K562 (cell line): Measurements from ENCODE around the gene SPATA20. TPM values are rescaled to one million over a fixed set of nuclear protein-coding genes. Genes with fewer than 3 reads are reported as not detected.

Source experiments
- ATAC-seq: fragments of 200-7000 bp; cut with Tn5 transposase; 3 replicates; pipeline ENCODE4 v1.9.1; 2020; ENCODE audit warnings: moderate library complexity
- BruUV-seq: library from RNA; stranded (reverse); fragments of 400-500 nt; replicated peaks from 2 replicates; lab custom pipeline; 2021; lab: Mats Ljungman, UMichigan
- CTCF ChIA-PET: fragments of 300-600 bp; formaldehyde crosslinking; extraction: SDS; loops from one replicate; lab custom pipeline; 2021; ENCODE audit warnings: low intra/inter-chr PET ratio; lab: Yijun Ruan, JAX
- POLR2A ChIA-PET: fragments of 300-600, 350-650 bp; sonication (Branson Sonifier 250); formaldehyde crosslinking; extraction: SDS; loops from one replicate; lab custom pipeline; 2021; ENCODE audit warnings: antibody characterized with exemption, inconsistent platforms; lab: Yijun Ruan, JAX
- DNase-seq, 4 experiments: peaks; one replicate each; pipeline versions ENCODE4 v3.0.0 to v3.0.0-alpha.2; 2011 to 2018; ENCODE audit warnings: low spot score in 3 of 4, mixed read lengths in 3 of 4; ENCODE audit errors: extremely low read depth in 1 of 4
- FAIRE-seq: peaks from 2 replicates; lab custom pipeline; 2011; peaks lifted over from hg19 to GRCh38; lab: Jason Lieb, UNC
- H2AFZ ChIP-seq: 2 replicates; pipeline ENCODE4 v1.6.0; 2011; ENCODE audit warnings: low read depth, low read length, control low read depth, inconsistent platforms
- H3K27ac ChIP-seq: fragments of 200-600 bp; 3 replicates; pipeline ENCODE4 v1.8.0; 2011; ENCODE audit warnings: low read depth, mild to moderate bottlenecking, control low read depth, inconsistent platforms, low read length, moderate library complexity, mixed read lengths; ENCODE audit errors: extremely low read depth
- H3K27me3 ChIP-seq, 2 experiments: fragments of 300-600 bp in 1 of 2; 2 replicates in 1 of 2; 3 replicates in 1 of 2; pipeline versions ENCODE4 v1.6.0 to v1.8.0; 2011; ENCODE audit warnings: inconsistent platforms in 2 of 2, low read length in 2 of 2, mild to moderate bottlenecking in 1 of 2, mixed read lengths in 1 of 2, moderate library complexity in 1 of 2; ENCODE audit not compliant: control insufficient read depth in 2 of 2, insufficient read depth in 2 of 2
- H3K36me3 ChIP-seq: fragments of 300-600 bp; 3 replicates; pipeline ENCODE4 v1.8.0; 2011; ENCODE audit warnings: mild to moderate bottlenecking, low read length, inconsistent platforms; ENCODE audit not compliant: control insufficient read depth, insufficient read depth
- H3K4me1 ChIP-seq, 2 experiments: fragments of 200-600 bp in 1 of 2; replicated peaks in 1 of 2; 2 replicates in 1 of 2; 3 replicates in 1 of 2; pipeline versions ENCODE4 v1.5.1 to v1.8.0; 2011; ENCODE audit warnings: inconsistent platforms in 2 of 2, low read length in 2 of 2, mild to moderate bottlenecking in 1 of 2, mixed read lengths in 1 of 2, moderate library complexity in 1 of 2; ENCODE audit not compliant: control insufficient read depth in 2 of 2, insufficient read depth in 2 of 2
- H3K4me2 ChIP-seq: 2 replicates; pipeline ENCODE4 v1.6.1; 2011; ENCODE audit warnings: low read length, control low read depth, inconsistent platforms, mixed read lengths; ENCODE audit not compliant: insufficient read depth
- H3K4me3 ChIP-seq: fragments of 200-600 bp; sonication (generic), shearing (Covaris generic); 2 replicates; pipeline ENCODE4 v1.5.1; 2016; ENCODE audit warnings: control low read depth, inconsistent platforms
- H3K79me2 ChIP-seq: fragments of 200-600 bp; 3 replicates; pipeline ENCODE4 v1.8.0; 2011; ENCODE audit warnings: low read length, inconsistent platforms; ENCODE audit not compliant: control insufficient read depth, insufficient read depth
- H3K9ac ChIP-seq, 2 experiments: 2 replicates each; pipeline versions ENCODE4 v1.6.0 to v1.6.1; 2011; ENCODE audit warnings: low read depth in 2 of 2, low read length in 2 of 2, control low read depth in 1 of 2, inconsistent platforms in 1 of 2, mild to moderate bottlenecking in 1 of 2, mixed read lengths in 1 of 2; ENCODE audit not compliant: insufficient read depth in 1 of 2
- H3K9me1 ChIP-seq: one replicate; pipeline ENCODE4 v1.6.0; 2011; ENCODE audit warnings: inconsistent platforms, mild to moderate bottlenecking, low read length, moderate library complexity; ENCODE audit not compliant: control insufficient read depth, insufficient read depth
- H3K9me3 ChIP-seq: replicated peaks from 2 replicates; pipeline ENCODE4 v1.5.1; 2011; ENCODE audit warnings: low read depth, low read length, inconsistent platforms; ENCODE audit not compliant: control insufficient read depth, insufficient read depth
- H4K20me1 ChIP-seq: replicated peaks from 2 replicates; pipeline ENCODE4 v1.6.1; 2011; ENCODE audit warnings: low read length, inconsistent platforms, mixed read lengths; ENCODE audit not compliant: control insufficient read depth, insufficient read depth
- POLR2AphosphoS2 ChIP-seq: IDR thresholded peaks from 2 replicates; pipeline ENCODE4 v1.6.1; 2012; ENCODE audit warnings: low read length, improper control_type of control experiment
- POLR3A ChIP-seq: IDR thresholded peaks from 2 replicates; pipeline ENCODE4 v1.6.1; 2011; ENCODE audit warnings: borderline replicate concordance, mild to moderate bottlenecking, moderate library complexity; ENCODE audit not compliant: insufficient read length, insufficient read depth; ENCODE audit errors: extremely low read depth
- WGBS: fragments of 100-300 bp; shearing (Covaris generic); methylation state at CpG from one replicate; pipeline ENCODE4 v1.1.6; 2016; ENCODE audit warnings: low coverage, mixed read lengths; ENCODE audit not compliant: insufficient coverage; ENCODE audit errors: missing lambda C conversion rate; 5-methylcytosine and 5-hydroxymethylcytosine counted together
- in situ Hi-C: fragments of 300-500 bp; cut with MboI; formaldehyde crosslinking; loops from 4 replicates; pipeline ENCODE4 v1.15.0; 2018; ENCODE audit warnings: inconsistent platforms, mixed read lengths
- intact Hi-C: fragments of 100-400 bp; cut with micrococcal nuclease; formaldehyde crosslinking; loops from 2 replicates; pipeline ENCODE4 v1.14.2; 2022
- polyA plus RNA-seq, 8 experiments: library from polyadenylated mRNA; depleted of rRNA in 4 of 8; stranded (reverse) in 5 of 8; unstranded in 3 of 8; fragments of >200 nt; fragmentation: Nextera tagmentation in 2 of 8; fragmentation: Illumina TruSeq in 1 of 8; extraction: Ambion mirVana in 2 of 8; extraction: Trizol in 1 of 8; gene quantifications; 2 replicates each; pipeline versions ENCODE4 v1.2.1 to v1.2.3, GENCODE V29; 2011 to 2014; ENCODE audit warnings: inconsistent platforms in 1 of 8, missing spikeins in 1 of 8
- total RNA-seq, 7 experiments: library from RNA; depleted of rRNA in 6 of 7; stranded (reverse); fragments of >200 nt in 6 of 7; fragmentation: Illumina TruSeq in 2 of 7; extraction: Trizol in 2 of 7; gene quantifications; 2 replicates each; pipeline versions ENCODE4 v1.2.1 to v1.2.3, GENCODE V29; 2011 to 2021; ENCODE audit warnings: low replicate concordance in 1 of 7
- TF ChIP-seq, protein P1 (sequence below), 3 experiments: IDR thresholded peaks in 2 of 3; conservative IDR thresholded peaks in 1 of 3; 2 replicates each; pipeline ENCODE4 v1.5.1; 2011 to 2012; ENCODE audit warnings: low read length in 3 of 3, mild to moderate bottlenecking in 3 of 3, control low read depth in 2 of 3, improper control_type of control experiment in 1 of 3, inconsistent platforms in 1 of 3, low read depth in 1 of 3, mixed read lengths in 1 of 3, moderate library complexity in 1 of 3; ENCODE audit not compliant: insufficient read depth in 2 of 3

Gene SPATA20
- total and polyA plus RNA-seq, 9 of the 15 experiments (the other 6 are each of a cell fraction or from before 2014, with no cell fraction given) = 0.08 to 4.0 (median 1.5) TPM

- TF ChIP-seq, protein P1, sequence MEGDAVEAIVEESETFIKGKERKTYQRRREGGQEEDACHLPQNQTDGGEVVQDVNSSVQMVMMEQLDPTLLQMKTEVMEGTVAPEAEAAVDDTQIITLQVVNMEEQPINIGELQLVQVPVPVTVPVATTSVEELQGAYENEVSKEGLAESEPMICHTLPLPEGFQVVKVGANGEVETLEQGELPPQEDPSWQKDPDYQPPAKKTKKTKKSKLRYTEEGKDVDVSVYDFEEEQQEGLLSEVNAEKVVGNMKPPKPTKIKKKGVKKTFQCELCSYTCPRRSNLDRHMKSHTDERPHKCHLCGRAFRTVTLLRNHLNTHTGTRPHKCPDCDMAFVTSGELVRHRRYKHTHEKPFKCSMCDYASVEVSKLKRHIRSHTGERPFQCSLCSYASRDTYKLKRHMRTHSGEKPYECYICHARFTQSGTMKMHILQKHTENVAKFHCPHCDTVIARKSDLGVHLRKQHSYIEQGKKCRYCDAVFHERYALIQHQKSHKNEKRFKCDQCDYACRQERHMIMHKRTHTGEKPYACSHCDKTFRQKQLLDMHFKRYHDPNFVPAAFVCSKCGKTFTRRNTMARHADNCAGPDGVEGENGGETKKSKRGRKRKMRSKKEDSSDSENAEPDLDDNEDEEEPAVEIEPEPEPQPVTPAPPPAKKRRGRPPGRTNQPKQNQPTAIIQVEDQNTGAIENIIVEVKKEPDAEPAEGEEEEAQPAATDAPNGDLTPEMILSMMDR (IDR thresholded peaks at IDR 0.05 in 2 of 3, conservative IDR thresholded peaks at IDR 0.05 in 1 of 3; ENCODE audit: insufficient read depth in 2 of 3, low read depth in 1 of 3, low read length in 3 of 3) = 0 out of 6 replicates have a peak, but pooled peaks of 1 of the 3 experiments have one; percentile 25
These were observed 28.7 kb downstream of the SPATA20 start (continued) for GRCh38 chr17:50575581-50576210.

DNA sequence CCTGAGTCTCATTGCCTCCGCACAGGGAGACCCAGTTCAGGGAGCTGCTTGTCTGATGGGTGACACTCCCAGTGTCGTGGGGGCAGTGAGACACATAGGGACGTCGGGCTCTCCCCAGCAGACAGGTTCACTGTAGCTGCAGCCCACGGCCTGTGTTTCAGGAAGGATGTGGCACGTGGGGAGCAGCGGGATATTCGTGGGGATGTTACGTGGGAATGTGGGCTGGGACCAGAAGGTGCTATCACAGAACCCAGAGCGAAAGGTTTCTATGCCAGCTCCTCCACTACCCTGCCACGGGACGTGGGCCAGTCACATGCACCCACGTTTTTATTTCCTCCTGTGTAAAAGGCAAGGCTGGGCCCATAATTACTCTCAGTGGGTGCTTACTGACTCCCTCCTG, 29.9 kb downstream of the SPATA20 start:
- no TSS peak for BruUV-seq
- no peak overlapping the region for H3K4me3 ChIP-seq
- H4K20me1 ChIP-seq = peaks cover 16% of the 10 kb centered on the region; the same call in 1 of the 2 replicates
- no peaks in the 10 kb centered on the region; the same call in 1 of the 2 replicates for H3K9me3 ChIP-seq
- TF ChIP-seq POLR2AphosphoS2 (no peak), POLR3A (no peak)
- 0% methylated on average over 9 of the region's 13 CpGs for WGBS
- H3K9ac ChIP-seq = no peak overlapping the region
- no peak overlapping the region for H3K4me2 ChIP-seq
- DNase-seq = no peak
- H3K36me3 ChIP-seq = no peaks in the 10 kb centered on the region
- peaks cover 15 to 82% of the 10 kb centered on the region in 2 experiments; a peak in 4 of 5 replicates for H3K27me3 ChIP-seq
- no peak for ATAC-seq
- H3K4me1 ChIP-seq = peaks cover 14 to 29% of the 10 kb centered on the region in 2 experiments; a peak in 4 of 5 replicates
- no peak overlapping the region for H3K27ac ChIP-seq
- FAIRE-seq = no peak
- H3K9me1 ChIP-seq = no peaks in the 10 kb centered on the region
- CTCF ChIA-PET = no interaction called here
- POLR2A ChIA-PET = interaction anchor here (0.6 to 1.1 kb wide), 3 partner anchors 9 to 11 kb away, joined by 3 to 6 read pairs (median 4); no protein-coding TSS in a partner anchor
- no peak overlapping the region for H2AFZ ChIP-seq
- intact Hi-C loops = no loop called here
- in situ Hi-C loops = no loop called here
- H3K79me2 ChIP-seq = no peaks in the 10 kb centered on the region
